Omental fat pad (tissue), 4 donors: ENCODE results near the gene RAB20. TPM values are rescaled to one million over a fixed set of nuclear protein-coding genes. Genes with fewer than 3 reads are reported as not detected.
"Not testable (repeated sequence)": the region's sequence is repeated elsewhere in the genome, so short reads cannot be mapped to it uniquely, and the experiment has no call there.

Source experiments
- ATAC-seq: fragments of 150-250 bp; one replicate; pipeline ENCODE4 v1.9.1; 2016; ENCODE audit warnings: mild to moderate bottlenecking, moderate library complexity; ENCODE audit not compliant: low FRiP score
- DNase-seq: peaks from one replicate; pipeline ENCODE4 v3.0.0-alpha.2; 2019; ENCODE audit warnings: low spot score
- CTCF ChIP-seq, 3 donors: fragments of 450-650 bp; IDR thresholded peaks; one replicate each; pipeline ENCODE4 v1.5.1; 2016 to 2017; ENCODE audit warnings: antibody characterized with exemption in 3 of 3, mild to moderate bottlenecking in 3 of 3, moderate library complexity in 2 of 3
- total RNA-seq, 4 donors: library from RNA; depleted of rRNA; stranded (reverse); fragments of >200 nt; gene quantifications; one replicate each; pipeline ENCODE4 v1.1.0, GENCODE V29; 2016

Gene RAB20
- total RNA-seq, 4 donors from 2014 or later = 34.7 to 67.9 (median 49.4) TPM

GRCh38 chr13:110498765-110499164, 62.8 kb downstream of the RAB20 start:
- no peak for ATAC-seq
- DNase-seq = no peak
- TF ChIP-seq CTCF (IDR thresholded peaks at IDR 0.05) = no peak

- DNase-seq = no peak
- TF ChIP-seq CTCF (IDR thresholded peaks at IDR 0.05) = no peak
- ATAC-seq = no peak
Measured at GRCh38 chr13:110498327-110498726, 63.2 kb downstream of the RAB20 start.

- not testable (repeated sequence) for ATAC-seq, DNase-seq
Measured at GRCh38 chr13:110497896-110498295, 63.6 kb downstream of the RAB20 start.

- DNase-seq = no peak
- no peak for TF ChIP-seq CTCF (IDR thresholded peaks at IDR 0.05)
- ATAC-seq = no peak
Measured at GRCh38 chr13:110497003-110497402, 64.5 kb downstream of the RAB20 start.

GRCh38 chr13:110496281-110496680, 65.2 kb downstream of the RAB20 start:
- no peak for DNase-seq
- no peak for TF ChIP-seq CTCF (IDR thresholded peaks at IDR 0.05)
- no peak for ATAC-seq

- no peak for TF ChIP-seq CTCF (IDR thresholded peaks at IDR 0.05)
- DNase-seq (no peak), ATAC-seq (no peak)
Measured at GRCh38 chr13:110495881-110496280, 65.6 kb downstream of the RAB20 start.

- ATAC-seq = no peak
- no peak for DNase-seq
- TF ChIP-seq CTCF (IDR thresholded peaks at IDR 0.05) = no peak
Measured at GRCh38 chr13:110495376-110495775, 66.1 kb downstream of the RAB20 start.

- DNase-seq (no peak), ATAC-seq (peak; percentile 29)
- no peak for TF ChIP-seq CTCF (IDR thresholded peaks at IDR 0.05)
Measured at GRCh38 chr13:110493613-110494012, 67.9 kb downstream of the RAB20 start.
